SU-DHL-6 (cell line): Measurements from ENCODE around the gene ROMO1.

Experiments
- EZH2phosphoT487 ChIP-seq: fragments of 200-600 bp; sonication (generic), shearing (Covaris generic); conservative IDR thresholded peaks from 2 replicates; pipeline ENCODE4 v1.6.1; 2018; ENCODE audit warnings: mild to moderate bottlenecking, antibody characterized with exemption, low read length, moderate library complexity, mixed read lengths
- TF ChIP-seq, protein P1 (sequence below): fragments of 200-600 bp; sonication (generic); IDR thresholded peaks from one replicate; pipeline ENCODE4 v1.5.1; 2017; ENCODE audit warnings: antibody characterized with exemption, mild to moderate bottlenecking, low read length, moderate library complexity; ENCODE audit not compliant: insufficient read depth, poor library complexity, severe bottlenecking

- TF ChIP-seq, protein P1, sequence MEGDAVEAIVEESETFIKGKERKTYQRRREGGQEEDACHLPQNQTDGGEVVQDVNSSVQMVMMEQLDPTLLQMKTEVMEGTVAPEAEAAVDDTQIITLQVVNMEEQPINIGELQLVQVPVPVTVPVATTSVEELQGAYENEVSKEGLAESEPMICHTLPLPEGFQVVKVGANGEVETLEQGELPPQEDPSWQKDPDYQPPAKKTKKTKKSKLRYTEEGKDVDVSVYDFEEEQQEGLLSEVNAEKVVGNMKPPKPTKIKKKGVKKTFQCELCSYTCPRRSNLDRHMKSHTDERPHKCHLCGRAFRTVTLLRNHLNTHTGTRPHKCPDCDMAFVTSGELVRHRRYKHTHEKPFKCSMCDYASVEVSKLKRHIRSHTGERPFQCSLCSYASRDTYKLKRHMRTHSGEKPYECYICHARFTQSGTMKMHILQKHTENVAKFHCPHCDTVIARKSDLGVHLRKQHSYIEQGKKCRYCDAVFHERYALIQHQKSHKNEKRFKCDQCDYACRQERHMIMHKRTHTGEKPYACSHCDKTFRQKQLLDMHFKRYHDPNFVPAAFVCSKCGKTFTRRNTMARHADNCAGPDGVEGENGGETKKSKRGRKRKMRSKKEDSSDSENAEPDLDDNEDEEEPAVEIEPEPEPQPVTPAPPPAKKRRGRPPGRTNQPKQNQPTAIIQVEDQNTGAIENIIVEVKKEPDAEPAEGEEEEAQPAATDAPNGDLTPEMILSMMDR = no peak
- no peak for TF ChIP-seq EZH2phosphoT487
Observed at GRCh38 chr20:35662551-35662950, 36.7 kb upstream of the ROMO1 start.
